Pancreas (tissue), 10 donors: ENCODE results near the gene PAX5. TPM values are rescaled to one million over a fixed set of nuclear protein-coding genes. Genes with fewer than 3 reads are reported as not detected.

Experiments used
- ATAC-seq, 4 donors: fragments of 200-7000 bp; cut with Tn5 transposase; one replicate each; pipeline versions ENCODE4 v1.8.0 to v1.9.1; 2020; ENCODE audit warnings: mild to moderate bottlenecking in 4 of 4, moderate library complexity in 4 of 4
- DNase-seq, 6 donors: peaks; one replicate each; pipeline ENCODE4 v3.0.0-alpha.2; 2020
- FAIRE-seq: peaks from 2 replicates; lab custom pipeline; 2012; peaks lifted over from hg19 to GRCh38; lab: Jason Lieb, UNC
- H3K27ac ChIP-seq, 4 donors: fragments of 200-600 bp; sonication (generic); 1 replicate in 3 of 4; 2 replicates in 1 of 4; pipeline versions ENCODE4 v1.5.0 to v1.8.0; 2020
- H3K27me3 ChIP-seq, 4 donors: fragments of 200-600 bp; one replicate each; pipeline ENCODE4 v1.8.0; 2021
- H3K36me3 ChIP-seq, 3 donors: fragments of 200-600 bp; sonication (generic) in 1 of 3; one replicate each; pipeline versions ENCODE4 v1.5.0 to v1.8.0; 2020 to 2021
- H3K4me1 ChIP-seq, 3 donors: fragments of 200-600 bp; one replicate each; pipeline ENCODE4 v1.8.0; 2021
- H3K4me3 ChIP-seq, 4 donors: fragments of 200-600 bp; sonication (generic) in 2 of 4; one replicate each; pipeline versions ENCODE4 v1.5.0 to v1.8.0; 2020 to 2021
- H3K9me3 ChIP-seq, 4 donors: fragments of 200-600 bp; one replicate each; pipeline ENCODE4 v1.8.0; 2021
- WGBS, 2 donors: extraction: QIAGEN DNeasy Blood & Tissue Kit; methylation state at CpG; one replicate each; pipeline ENCODE4 v1.1.7; 2013; 5-methylcytosine and 5-hydroxymethylcytosine counted together
- intact Hi-C, 3 donors: fragments of 100-400 bp; cut with DNase I; formaldehyde crosslinking; loops; one replicate each; pipeline versions ENCODE4 v1.11.1 to v1.14.2; 2022
- polyA plus RNA-seq, 2 donors: library from polyadenylated mRNA; stranded (reverse); fragments of 200-250 nt; gene quantifications; one replicate each; pipeline ENCODE4 v1.2.3, GENCODE V29; 2013
- total RNA-seq, 6 donors: library from RNA; stranded (reverse); fragmentation: NEBNext Ultra II Directional in 4 of 6; extraction: Animal tissue kit (Norgen Biotek cat#: 25700) in 4 of 6; gene quantifications; one replicate each; pipeline versions ENCODE4 v1.2.1 to v1.2.4, GENCODE V29; 2021 to 2023
- TF ChIP-seq, protein P1 (sequence below), 4 donors: fragments of 200-600 bp; sonication (generic) in 3 of 4; IDR thresholded peaks; one replicate each; pipeline versions ENCODE4 v1.5.0 to v1.8.0; 2021; ENCODE audit warnings: antibody characterized with exemption in 4 of 4
- donor health status: healthy with polysubstance abuse.
- donor health status: DM: no; HTN: no; CAD: no; lungs with moderate emphysema.
- donor health status: DM: no; HTN: no; CAD: no.
- donor health status: control.
- donor health status: control.
- donor health status: Bipolar disorder and iron deficiency.
- donor health status: DM: yes; HTN: yes; CAD: no.
- donor health status: DM: no; HTN: no; CAD: no.
- donor health status: DM: no; HTN: no; CAD: no.
- donor health status: DM: yes; HTN: yes; CAD: no.

Gene PAX5
- total and polyA plus RNA-seq, 8 donors: under 0.01 to 0.35 (median 0.28) TPM; not detected in 1

DNA sequence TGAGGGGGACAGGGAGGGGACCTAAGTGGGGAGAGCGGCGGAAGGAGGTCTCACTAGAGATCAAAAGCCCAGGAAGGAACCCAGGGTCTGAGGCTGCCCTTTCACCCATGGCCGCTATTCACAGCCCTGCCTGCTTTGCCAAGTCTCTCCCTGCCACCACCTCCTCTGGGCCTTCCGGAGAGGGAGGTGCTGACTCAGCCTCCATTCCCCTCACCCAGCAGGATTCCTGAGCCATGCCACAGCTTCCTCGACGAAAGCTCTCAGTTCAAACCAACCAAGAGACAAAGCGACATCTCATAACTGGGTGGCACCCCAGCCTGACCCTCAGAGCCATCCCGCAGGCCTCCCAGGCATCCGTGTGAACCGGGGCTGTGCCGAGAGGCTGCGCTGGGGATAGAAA, 36.7 kb downstream of the PAX5 start:
- Histone ChIP-seq H3K36me3 (no peaks in the 10 kb centered on the region), H3K4me1 (no peaks in the 10 kb centered on the region), H3K9me3 (no peaks in the 10 kb centered on the region), H3K4me3 (no peak overlapping the region), H3K27ac (no peak overlapping the region), H3K27me3 (peaks cover 0 to 6% (median 0%) of the 10 kb centered on the region in 4 donors)
- FAIRE-seq (no peak), ATAC-seq (no peak), DNase-seq (no peak)
- TF ChIP-seq, protein P1, sequence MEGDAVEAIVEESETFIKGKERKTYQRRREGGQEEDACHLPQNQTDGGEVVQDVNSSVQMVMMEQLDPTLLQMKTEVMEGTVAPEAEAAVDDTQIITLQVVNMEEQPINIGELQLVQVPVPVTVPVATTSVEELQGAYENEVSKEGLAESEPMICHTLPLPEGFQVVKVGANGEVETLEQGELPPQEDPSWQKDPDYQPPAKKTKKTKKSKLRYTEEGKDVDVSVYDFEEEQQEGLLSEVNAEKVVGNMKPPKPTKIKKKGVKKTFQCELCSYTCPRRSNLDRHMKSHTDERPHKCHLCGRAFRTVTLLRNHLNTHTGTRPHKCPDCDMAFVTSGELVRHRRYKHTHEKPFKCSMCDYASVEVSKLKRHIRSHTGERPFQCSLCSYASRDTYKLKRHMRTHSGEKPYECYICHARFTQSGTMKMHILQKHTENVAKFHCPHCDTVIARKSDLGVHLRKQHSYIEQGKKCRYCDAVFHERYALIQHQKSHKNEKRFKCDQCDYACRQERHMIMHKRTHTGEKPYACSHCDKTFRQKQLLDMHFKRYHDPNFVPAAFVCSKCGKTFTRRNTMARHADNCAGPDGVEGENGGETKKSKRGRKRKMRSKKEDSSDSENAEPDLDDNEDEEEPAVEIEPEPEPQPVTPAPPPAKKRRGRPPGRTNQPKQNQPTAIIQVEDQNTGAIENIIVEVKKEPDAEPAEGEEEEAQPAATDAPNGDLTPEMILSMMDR (IDR thresholded peaks at IDR 0.05): no peak
- intact Hi-C loops: loop anchor here in 1 of 3 donors (10.0 kb wide), 1 partner anchor 387 kb away; no protein-coding TSS in a partner anchor
- 81 to 83% methylated on average over 12 of the region's 12 CpGs for WGBS, 2 donors

DNA sequence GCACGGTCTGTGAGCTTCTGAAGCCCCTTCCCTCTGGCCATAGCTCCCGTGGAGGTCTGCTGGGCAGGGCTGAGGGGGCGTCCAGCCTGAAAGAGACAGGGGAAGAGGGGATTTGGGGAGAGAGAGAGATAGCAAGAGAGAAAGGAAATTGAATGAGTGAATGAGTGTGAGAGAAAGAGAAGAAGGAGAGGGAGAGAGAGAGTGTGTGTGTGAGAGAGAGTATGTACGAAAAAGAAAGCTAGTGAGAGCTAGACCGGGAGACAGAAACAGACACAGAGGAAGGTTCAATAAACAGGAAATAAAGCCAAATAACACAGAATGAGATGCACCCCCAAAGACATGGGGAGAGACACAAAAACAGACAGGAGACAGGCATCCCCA, 37.4 kb downstream of the PAX5 start:
- intact Hi-C loops: loop anchor here in 1 of 3 donors (10.0 kb wide), 1 partner anchor 388 kb away; no protein-coding TSS in a partner anchor
- no peaks in the 10 kb centered on the region for H3K36me3 ChIP-seq
- H3K27me3 ChIP-seq: peaks cover 0 to 5% (median 0%) of the 10 kb centered on the region in 4 donors
- no peak for DNase-seq
- WGBS, 2 donors: 71 to 81% methylated on average over 5 of the region's 5 CpGs
- H3K9me3 ChIP-seq: no peaks in the 10 kb centered on the region
- H3K4me1 ChIP-seq: no peaks in the 10 kb centered on the region
- FAIRE-seq: no peak
- no peak overlapping the region for H3K4me3 ChIP-seq
- no peak for ATAC-seq
- no peak overlapping the region for H3K27ac ChIP-seq
- TF ChIP-seq, protein P1 (IDR thresholded peaks at IDR 0.05): no peak

GRCh38 chr9:36995927-36996705, 38.0 kb downstream of the PAX5 start:
- FAIRE-seq: no peak
- peak overlapping the region in 1 of 4 donors; percentile 39 for H3K4me3 ChIP-seq
- DNase-seq: peak; percentile 53 to 84 (median 73)

GRCh38 chr9:36993933-36994764, 39.9 kb downstream of the PAX5 start:
- Histone ChIP-seq H3K4me3 (no peak overlapping the region), H3K27me3 (no peaks in the 10 kb centered on the region), H3K36me3 (no peaks in the 10 kb centered on the region), H3K27ac (no peak overlapping the region), H3K9me3 (no peaks in the 10 kb centered on the region), H3K4me1 (no peaks in the 10 kb centered on the region)
- WGBS, 2 donors: 71 to 79% methylated on average over 19 of the region's 19 CpGs
- no peak for ATAC-seq
- no peak for FAIRE-seq
- peak in 1 of 6 donors; percentile 56 for DNase-seq
- intact Hi-C loops: loop anchor here in 1 of 3 donors (10.0 kb wide), 1 partner anchor 391 kb away; no protein-coding TSS in a partner anchor
- TF ChIP-seq, protein P1 (IDR thresholded peaks at IDR 0.05): no peak

More at GRCh38 chr9:36995927-36996705, 38.0 kb downstream of the PAX5 start:
- Histone ChIP-seq H3K36me3 (no peaks in the 10 kb centered on the region), H3K27me3 (no peaks in the 10 kb centered on the region), H3K9me3 (no peaks in the 10 kb centered on the region), H3K4me1 (no peaks in the 10 kb centered on the region), H3K27ac (no peak overlapping the region)
- peak; percentile 95 to 98 (median 98) for ATAC-seq
- intact Hi-C loops: loop anchor here in 1 of 3 donors (10.0 kb wide), 1 partner anchor 389 kb away; no protein-coding TSS in a partner anchor
- 13 to 16% methylated on average over 16 of the region's 16 CpGs for WGBS, 2 donors
- TF ChIP-seq, protein P1 (IDR thresholded peaks at IDR 0.05): peak in 3 of 4 donors; percentile 30 to 51 (median 45)
